ENCODE data around the gene CDKN2AIP. TPM values are rescaled to one million over a fixed set of nuclear protein-coding genes. Genes with fewer than 3 reads are reported as not detected.

CDKN2AIP gene
- total and polyA plus RNA-seq, 8 donors, result 5.9 to 12.2 (median 7.0) TPM

DNA sequence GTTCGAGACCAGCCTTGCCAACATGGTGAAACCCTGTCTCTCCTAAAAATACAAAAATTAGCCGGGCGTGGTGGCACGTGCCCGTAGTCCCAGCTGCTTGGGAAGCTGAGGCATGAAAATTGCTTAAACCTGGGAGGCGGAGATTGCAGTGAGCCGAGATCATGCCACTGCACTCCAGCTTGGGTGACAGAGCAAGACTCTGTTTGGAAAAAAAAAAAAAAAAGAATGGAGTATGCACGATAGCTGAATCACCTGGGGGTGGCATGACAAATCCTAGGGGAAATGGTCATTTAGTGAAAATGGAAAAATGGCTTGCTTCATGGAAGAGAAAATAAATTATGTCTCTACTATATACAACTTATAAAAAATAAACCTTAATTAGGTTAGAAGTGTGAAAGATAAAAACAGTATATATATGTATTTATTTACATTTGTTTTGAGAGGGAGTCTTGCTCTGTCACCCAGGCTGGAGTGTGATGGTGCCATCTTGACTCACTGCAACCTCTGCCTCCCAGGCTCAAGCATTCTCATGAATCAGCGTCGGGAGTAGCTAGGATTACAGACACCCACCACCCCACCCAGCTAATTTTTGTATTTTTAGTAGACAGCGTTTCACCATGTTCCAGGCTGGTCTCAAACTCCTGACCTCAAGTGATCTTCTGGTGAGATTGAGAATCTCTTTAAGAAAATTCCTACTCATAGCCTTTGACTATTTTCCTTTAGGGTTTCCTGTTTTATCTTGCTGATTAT is 41.1 kb downstream of the CDKN2AIP start:
- no peaks in the 10 kb centered on the region for H3K27me3 ChIP-seq
- no peak for DNase-seq
- no peaks in the 10 kb centered on the region for H3K36me3 ChIP-seq
- FAIRE-seq, result no peak
- intact Hi-C loops (cut with DNase I), result no loop called here
- TF ChIP-seq, protein P1, sequence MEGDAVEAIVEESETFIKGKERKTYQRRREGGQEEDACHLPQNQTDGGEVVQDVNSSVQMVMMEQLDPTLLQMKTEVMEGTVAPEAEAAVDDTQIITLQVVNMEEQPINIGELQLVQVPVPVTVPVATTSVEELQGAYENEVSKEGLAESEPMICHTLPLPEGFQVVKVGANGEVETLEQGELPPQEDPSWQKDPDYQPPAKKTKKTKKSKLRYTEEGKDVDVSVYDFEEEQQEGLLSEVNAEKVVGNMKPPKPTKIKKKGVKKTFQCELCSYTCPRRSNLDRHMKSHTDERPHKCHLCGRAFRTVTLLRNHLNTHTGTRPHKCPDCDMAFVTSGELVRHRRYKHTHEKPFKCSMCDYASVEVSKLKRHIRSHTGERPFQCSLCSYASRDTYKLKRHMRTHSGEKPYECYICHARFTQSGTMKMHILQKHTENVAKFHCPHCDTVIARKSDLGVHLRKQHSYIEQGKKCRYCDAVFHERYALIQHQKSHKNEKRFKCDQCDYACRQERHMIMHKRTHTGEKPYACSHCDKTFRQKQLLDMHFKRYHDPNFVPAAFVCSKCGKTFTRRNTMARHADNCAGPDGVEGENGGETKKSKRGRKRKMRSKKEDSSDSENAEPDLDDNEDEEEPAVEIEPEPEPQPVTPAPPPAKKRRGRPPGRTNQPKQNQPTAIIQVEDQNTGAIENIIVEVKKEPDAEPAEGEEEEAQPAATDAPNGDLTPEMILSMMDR (IDR thresholded peaks at IDR 0.05), result no peak
- H3K9me3 ChIP-seq, result no peaks in the 10 kb centered on the region
- no peaks in the 10 kb centered on the region for H3K4me1 ChIP-seq
- H3K27ac ChIP-seq, result no peak overlapping the region
- ATAC-seq, result no peak
- WGBS, 2 donors, result 87 to 91% methylated on average over 11 of the region's 11 CpGs
- H3K4me3 ChIP-seq, result no peak overlapping the region

DNA sequence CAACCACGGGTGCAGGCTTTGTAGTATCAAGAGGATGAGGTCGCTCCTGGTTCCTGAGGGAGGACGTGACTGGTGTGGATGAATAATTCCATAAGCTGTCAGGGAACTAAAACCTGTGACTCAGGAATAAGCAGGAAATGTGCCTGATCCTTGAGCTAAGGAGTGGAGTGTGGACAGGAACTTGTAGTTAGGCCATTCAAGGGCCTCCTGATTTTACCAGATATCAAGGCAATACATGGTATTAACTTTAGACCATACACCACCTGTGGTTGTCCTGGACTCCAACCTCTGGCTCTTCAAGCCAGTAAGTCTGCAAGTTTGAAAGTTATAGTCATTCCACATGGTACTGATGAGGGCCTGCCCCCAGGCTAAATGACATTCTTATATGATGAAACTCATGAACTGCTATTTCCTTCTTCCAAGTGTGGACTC is 48.4 kb downstream of the CDKN2AIP start:
- H3K27ac ChIP-seq, result no peak overlapping the region
- peak in 1 of 4 donors; percentile 24 for ATAC-seq
- no peak for DNase-seq
- no peaks in the 10 kb centered on the region for H3K9me3 ChIP-seq
- no peaks in the 10 kb centered on the region for H3K36me3 ChIP-seq
- WGBS, 2 donors, result 87 to 88% methylated on average over 3 of the region's 3 CpGs
- H3K4me1 ChIP-seq, result no peaks in the 10 kb centered on the region
- H3K27me3 ChIP-seq, result no peaks in the 10 kb centered on the region
- no peak overlapping the region for H3K4me3 ChIP-seq
- TF ChIP-seq, protein P1 (IDR thresholded peaks at IDR 0.05), result no peak
- FAIRE-seq, result no peak
- intact Hi-C loops (cut with DNase I), result loop anchor here in 1 of 3 donors (10.0 kb wide), 1 partner anchor 112 kb away; no protein-coding TSS in a partner anchor

DNA sequence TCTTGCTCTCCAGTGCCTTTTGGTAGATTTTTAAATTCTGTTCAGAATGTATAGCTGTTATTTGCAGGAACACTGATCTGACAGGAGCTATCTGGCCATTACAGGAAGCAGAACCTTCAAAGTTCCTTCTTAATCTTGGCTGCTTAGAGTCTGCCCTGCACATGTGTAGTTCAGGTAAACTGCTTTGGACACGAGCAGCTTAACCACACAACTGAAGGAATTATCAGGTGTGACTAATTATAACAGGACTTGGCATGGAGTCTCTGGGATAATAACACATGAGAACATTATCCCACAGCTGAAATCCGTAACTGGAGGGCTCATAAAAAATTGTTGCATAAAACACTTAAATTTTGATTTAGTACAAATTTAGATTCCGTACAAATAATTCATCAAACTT is 48.8 kb downstream of the CDKN2AIP start:
- Histone ChIP-seq H3K27me3 (no peaks in the 10 kb centered on the region), H3K36me3 (no peaks in the 10 kb centered on the region), H3K4me1 (no peaks in the 10 kb centered on the region), H3K9me3 (no peaks in the 10 kb centered on the region), H3K4me3 (no peak overlapping the region), H3K27ac (no peak overlapping the region)
- 57 to 63% methylated on average over 3 of the region's 3 CpGs for WGBS, 2 donors
- intact Hi-C loops (cut with DNase I), result loop anchor here in 1 of 3 donors (10.0 kb wide), 1 partner anchor 112 kb away; no protein-coding TSS in a partner anchor
- no peak for DNase-seq
- peak in 2 of 4 donors; percentile 50 to 63 for ATAC-seq
- no peak for FAIRE-seq
- TF ChIP-seq, protein P1 (IDR thresholded peaks at IDR 0.05), result no peak

DNA sequence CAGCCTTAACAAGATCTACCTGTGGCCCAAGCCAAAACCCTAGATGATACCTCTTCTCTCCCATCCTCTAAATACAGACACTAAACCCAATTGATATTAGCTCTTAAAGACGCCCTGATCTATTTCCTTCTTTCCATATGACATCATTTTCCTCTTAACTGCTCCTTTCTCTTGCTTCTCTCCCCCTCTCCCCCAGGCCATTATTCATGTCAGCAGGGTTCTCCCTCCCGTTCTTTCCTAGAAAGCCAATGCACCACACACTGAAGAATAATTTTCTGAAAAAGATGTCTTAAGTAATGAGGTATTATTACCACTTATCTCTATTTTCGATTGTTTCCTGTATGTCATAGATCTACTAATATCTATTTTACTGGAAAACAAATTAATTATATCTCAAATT is 50.7 kb downstream of the CDKN2AIP start:
- 83 to 87% methylated on average over 3 of the region's 3 CpGs for WGBS, 2 donors
- ATAC-seq (no peak), DNase-seq (no peak), FAIRE-seq (no peak)
- H3K4me3 ChIP-seq, result no peak overlapping the region
- intact Hi-C loops (cut with DNase I), result loop anchor here in 1 of 3 donors (10.0 kb wide), 1 partner anchor 110 kb away; no protein-coding TSS in a partner anchor
- H3K27me3 ChIP-seq, result no peaks in the 10 kb centered on the region
- H3K9me3 ChIP-seq, result no peaks in the 10 kb centered on the region
- TF ChIP-seq, protein P1 (IDR thresholded peaks at IDR 0.05), result no peak
- H3K4me1 ChIP-seq, result no peaks in the 10 kb centered on the region
- H3K36me3 ChIP-seq, result no peaks in the 10 kb centered on the region
- H3K27ac ChIP-seq, result no peak overlapping the region

Other genes starting within 250 kb of the CDKN2AIP start
- not detected for gene CLDN22, start 124.4 kb upstream of the CDKN2AIP start, total RNA-seq
- under 1 TPM in 1 of 2 donors, not detected in 1; 0.02 TPM for gene CLDN22, start 124.4 kb upstream of the CDKN2AIP start, polyA plus RNA-seq
- gene CLDN24, start 122.2 kb upstream of the CDKN2AIP start, total RNA-seq, result not detected
- gene CLDN24, start 122.2 kb upstream of the CDKN2AIP start, polyA plus RNA-seq, result not detected
- gene ING2, start 60.4 kb downstream of the CDKN2AIP start, total RNA-seq, result 1 to 10 TPM; 3.1 to 8.4 (median 5.6) TPM
- gene ING2, start 60.4 kb downstream of the CDKN2AIP start, polyA plus RNA-seq, result 10 to 100 TPM in 1 of 2 donors, 1 to 10 TPM in 1; 5.3 to 16.9 TPM
- gene RWDD4, start 214.5 kb downstream of the CDKN2AIP start, total RNA-seq, result 10 to 100 TPM in 5 of 6 donors, 1 to 10 TPM in 1; 9.1 to 14.0 (median 12.8) TPM
- gene RWDD4, start 214.5 kb downstream of the CDKN2AIP start, polyA plus RNA-seq, result 10 to 100 TPM in 1 of 2 donors, 1 to 10 TPM in 1; 8.5 to 15.4 TPM
- gene TRAPPC11, start 214.7 kb downstream of the CDKN2AIP start, total RNA-seq, result 10 to 100 TPM; 15.0 to 19.2 (median 16.3) TPM
- 10 to 100 TPM in 1 of 2 donors, 1 to 10 TPM in 1; 8.6 to 12.1 TPM for gene TRAPPC11, start 214.7 kb downstream of the CDKN2AIP start, polyA plus RNA-seq